Ishikawa (cell line): ENCODE measurements around the gene COL23A1.

Experiments used
- CEBPB ChIP-seq: IDR thresholded peaks from 2 replicates; pipeline ENCODE4 v1.6.1; 2012
- CREB1 ChIP-seq: IDR thresholded peaks from 2 replicates; pipeline ENCODE4 v1.6.1; 2012; ENCODE audit warnings: low read depth
- REST ChIP-seq: IDR thresholded peaks from 2 replicates; pipeline ENCODE4 v1.6.1; 2012; ENCODE audit warnings: low read depth, mild to moderate bottlenecking

- no peak for TF ChIP-seq REST
- no peak for TF ChIP-seq CEBPB
- no peak for TF ChIP-seq CREB1
Observed at GRCh38 chr5:178264044-178264443, 326.1 kb downstream of the COL23A1 start.
